ENCODE results near the gene SLC29A1.
"Not testable (repeated sequence)": the region's sequence is repeated elsewhere in the genome, so short reads cannot be mapped to it uniquely, and the experiment has no call there.

The SLC29A1 gene

GRCh38 chr6:44194326-44194725, 29.1 kb upstream of the SLC29A1 start:
- DNase-seq (ENCODE audit: low read depth) = no peak

- DNase-seq (ENCODE audit: low read depth) = not testable (repeated sequence)
Observed at GRCh38 chr6:44196351-44196750, 27.0 kb upstream of the SLC29A1 start.

GRCh38 chr6:44198684-44199083, 24.7 kb upstream of the SLC29A1 start:
- DNase-seq (ENCODE audit: low read depth) = no peak

- no peak for DNase-seq (ENCODE audit: low read depth)
Observed at GRCh38 chr6:44199883-44200282, 23.5 kb upstream of the SLC29A1 start.

- DNase-seq (ENCODE audit: low read depth) = no peak
Observed at GRCh38 chr6:44201200-44201599, 22.2 kb upstream of the SLC29A1 start.

GRCh38 chr6:44201638-44202303, 21.6 kb upstream of the SLC29A1 start:
- no peak for DNase-seq (ENCODE audit: low read depth)

- DNase-seq (ENCODE audit: low read depth) = no peak
Observed at GRCh38 chr6:44202332-44202971, 20.9 kb upstream of the SLC29A1 start.

- DNase-seq (ENCODE audit: low read depth) = no peak
Observed at GRCh38 chr6:44202972-44203750, 20.2 kb upstream of the SLC29A1 start.

GRCh38 chr6:44203955-44204354, 19.4 kb upstream of the SLC29A1 start:
- DNase-seq (ENCODE audit: low read depth) = no peak

GRCh38 chr6:44207966-44208365, 15.4 kb upstream of the SLC29A1 start:
- no peak for DNase-seq (ENCODE audit: low read depth)

GRCh38 chr6:44211284-44211683, 12.1 kb upstream of the SLC29A1 start:
- DNase-seq (ENCODE audit: low read depth) = no peak

- no peak for DNase-seq (ENCODE audit: low read depth)
Observed at GRCh38 chr6:44214307-44214706, 9.1 kb upstream of the SLC29A1 start.

GRCh38 chr6:44216677-44217331, 6.6 kb upstream of the SLC29A1 start, which contains the start of gene MYMX:
TSS of gene MYMX (plus strand) at chr6:44216926. CDS start at chr6:44217472, 546 bp downstream.
- DNase-seq (ENCODE audit: low read depth) = no peak

- no peak for DNase-seq (ENCODE audit: low read depth)
Observed at GRCh38 chr6:44217332-44218143, 5.9 kb upstream of the SLC29A1 start.

- DNase-seq (ENCODE audit: low read depth) = no peak
Observed at GRCh38 chr6:44219053-44219814, 4.2 kb upstream of the SLC29A1 start.

GRCh38 chr6:44219815-44220784, 3.3 kb upstream of the SLC29A1 start:
- DNase-seq (ENCODE audit: low read depth) = no peak

- no peak for DNase-seq (ENCODE audit: low read depth)
Observed at GRCh38 chr6:44220913-44221290, 2.5 kb upstream of the SLC29A1 start.

GRCh38 chr6:44221291-44221960, 2.0 kb upstream of the SLC29A1 start:
- DNase-seq (ENCODE audit: low read depth) = peak; percentile 93

GRCh38 chr6:44221961-44222335, 1.4 kb upstream of the SLC29A1 start:
- DNase-seq (ENCODE audit: low read depth) = no peak

Data from HS-27A (cell line).